Psoas muscle (tissue), 8 donors: ENCODE measurements around the gene SRRM2. TPM values are rescaled to one million over a fixed set of nuclear protein-coding genes. Genes with fewer than 3 reads are reported as not detected.
A peak's percentile ranks its signal among the peaks of the same experiment; 100 is the strongest.

ENCODE experiments used
- ATAC-seq, 4 donors: fragments of 200-7000 bp; cut with Tn5 transposase; one replicate each; pipeline ENCODE4 v1.9.1; 2020; ENCODE audit warnings: moderate library complexity in 3 of 4, mild to moderate bottlenecking in 2 of 4
- DNase-seq, 2 donors: peaks; one replicate each; pipeline ENCODE4 v3.0.0-alpha.2; 2020
- H3K27ac ChIP-seq: fragments of 200-600 bp; one replicate; pipeline ENCODE4 v1.8.0; 2022
- H3K27me3 ChIP-seq, 3 donors: fragments of 200-600 bp in 1 of 3; one replicate each; pipeline versions ENCODE4 v1.6.1 to v1.8.0; 2013 to 2022; ENCODE audit warnings: low read length in 2 of 3, mild to moderate bottlenecking in 2 of 3, moderate library complexity in 1 of 3; ENCODE audit not compliant: insufficient read depth in 3 of 3
- H3K36me3 ChIP-seq, 2 donors: fragments of 200-600 bp in 1 of 2; one replicate each; pipeline versions ENCODE4 v1.6.1 to v1.8.0; 2013 to 2022; ENCODE audit warnings: low read depth in 1 of 2, mild to moderate bottlenecking in 1 of 2, moderate library complexity in 1 of 2; ENCODE audit not compliant: insufficient read depth in 1 of 2
- H3K4me1 ChIP-seq: fragments of 200-600 bp; one replicate; pipeline ENCODE4 v1.8.0; 2022
- H3K4me3 ChIP-seq: fragments of 200-600 bp; one replicate; pipeline ENCODE4 v1.8.0; 2022; ENCODE audit warnings: mild to moderate bottlenecking
- H3K9me3 ChIP-seq: fragments of 200-600 bp; one replicate; pipeline ENCODE4 v1.8.0; 2022
- WGBS, 3 donors: extraction: QIAGEN DNeasy Blood & Tissue Kit; methylation state at CpG; one replicate each; pipeline versions ENCODE4 v1.1.6 to v1.1.7; 2013; 5-methylcytosine and 5-hydroxymethylcytosine counted together
- intact Hi-C, 2 donors: fragments of 100-400 bp; cut with DNase I; formaldehyde crosslinking; loops; one replicate each; pipeline versions ENCODE4 v1.11.0 to v1.14.2; 2022
- polyA plus RNA-seq, 3 donors: library from polyadenylated mRNA; stranded (reverse); fragments of 200-250 nt; gene quantifications; one replicate each; pipeline ENCODE4 v1.2.3, GENCODE V29; 2013
- total RNA-seq, 4 donors: library from RNA; stranded (reverse); fragmentation: NEBNext Ultra II Directional in 2 of 4; extraction: Animal tissue kit (Norgen Biotek cat#: 25700) in 2 of 4; gene quantifications; one replicate each; pipeline versions ENCODE4 v1.2.1 to v1.2.4, GENCODE V29; 2021 to 2023
- TF ChIP-seq, protein P1 (sequence below): fragments of 200-600 bp; IDR thresholded peaks from one replicate; pipeline ENCODE4 v1.8.0; 2022; ENCODE audit warnings: antibody characterized with exemption
- donor health status: healthy with polysubstance abuse.
- donor health status: DM: no; HTN: no; CAD: no; lungs with moderate emphysema.
- donor health status: Bipolar disorder and iron deficiency.
- donor health status: healthy.
- donor health status: DM: yes; HTN: yes; CAD: no.
- donor health status: DM: no; HTN: no; CAD: no.
- donor health status: DM: no; HTN: no; CAD: no.
- donor health status: DM: yes; HTN: yes; CAD: no.

The SRRM2 gene
- total and polyA plus RNA-seq, 7 donors = 183 to 413 (median 277) TPM

DNA sequence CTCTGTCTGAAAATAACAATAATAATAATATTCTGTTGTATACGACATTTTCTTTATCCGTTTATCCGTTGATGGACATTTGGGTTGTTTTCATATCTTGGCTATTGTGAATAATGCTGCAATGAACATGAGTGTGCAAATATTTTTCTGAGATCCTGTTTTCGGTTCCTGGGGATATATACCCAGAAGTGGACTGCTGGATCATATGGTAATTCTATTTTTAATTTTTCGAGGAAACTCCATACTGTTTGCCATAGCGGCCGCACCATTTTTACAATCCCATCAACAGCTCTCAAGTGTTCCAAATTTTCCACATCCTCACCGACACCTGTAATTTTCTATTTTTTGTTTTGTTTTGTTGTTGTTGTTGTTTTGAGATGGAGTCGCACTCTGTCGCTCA, 40.5 kb downstream of the SRRM2 start:
- WGBS, 3 donors = 82 to 85% (median 84%) methylated on average over 10 of the region's 10 CpGs
- intact Hi-C loops = no loop called here
- DNase-seq (no peak), ATAC-seq (no peak)
- H3K4me1 ChIP-seq = no peaks in the 10 kb centered on the region
- no peaks in the 10 kb centered on the region for H3K9me3 ChIP-seq
- TF ChIP-seq, protein P1, sequence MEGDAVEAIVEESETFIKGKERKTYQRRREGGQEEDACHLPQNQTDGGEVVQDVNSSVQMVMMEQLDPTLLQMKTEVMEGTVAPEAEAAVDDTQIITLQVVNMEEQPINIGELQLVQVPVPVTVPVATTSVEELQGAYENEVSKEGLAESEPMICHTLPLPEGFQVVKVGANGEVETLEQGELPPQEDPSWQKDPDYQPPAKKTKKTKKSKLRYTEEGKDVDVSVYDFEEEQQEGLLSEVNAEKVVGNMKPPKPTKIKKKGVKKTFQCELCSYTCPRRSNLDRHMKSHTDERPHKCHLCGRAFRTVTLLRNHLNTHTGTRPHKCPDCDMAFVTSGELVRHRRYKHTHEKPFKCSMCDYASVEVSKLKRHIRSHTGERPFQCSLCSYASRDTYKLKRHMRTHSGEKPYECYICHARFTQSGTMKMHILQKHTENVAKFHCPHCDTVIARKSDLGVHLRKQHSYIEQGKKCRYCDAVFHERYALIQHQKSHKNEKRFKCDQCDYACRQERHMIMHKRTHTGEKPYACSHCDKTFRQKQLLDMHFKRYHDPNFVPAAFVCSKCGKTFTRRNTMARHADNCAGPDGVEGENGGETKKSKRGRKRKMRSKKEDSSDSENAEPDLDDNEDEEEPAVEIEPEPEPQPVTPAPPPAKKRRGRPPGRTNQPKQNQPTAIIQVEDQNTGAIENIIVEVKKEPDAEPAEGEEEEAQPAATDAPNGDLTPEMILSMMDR = no peak
- H3K27me3 ChIP-seq = peaks cover 0 to 29% (median 12%) of the 10 kb centered on the region in 3 donors
- H3K27ac ChIP-seq = no peak overlapping the region
- no peaks in the 10 kb centered on the region for H3K36me3 ChIP-seq
- H3K4me3 ChIP-seq = no peak overlapping the region

DNA sequence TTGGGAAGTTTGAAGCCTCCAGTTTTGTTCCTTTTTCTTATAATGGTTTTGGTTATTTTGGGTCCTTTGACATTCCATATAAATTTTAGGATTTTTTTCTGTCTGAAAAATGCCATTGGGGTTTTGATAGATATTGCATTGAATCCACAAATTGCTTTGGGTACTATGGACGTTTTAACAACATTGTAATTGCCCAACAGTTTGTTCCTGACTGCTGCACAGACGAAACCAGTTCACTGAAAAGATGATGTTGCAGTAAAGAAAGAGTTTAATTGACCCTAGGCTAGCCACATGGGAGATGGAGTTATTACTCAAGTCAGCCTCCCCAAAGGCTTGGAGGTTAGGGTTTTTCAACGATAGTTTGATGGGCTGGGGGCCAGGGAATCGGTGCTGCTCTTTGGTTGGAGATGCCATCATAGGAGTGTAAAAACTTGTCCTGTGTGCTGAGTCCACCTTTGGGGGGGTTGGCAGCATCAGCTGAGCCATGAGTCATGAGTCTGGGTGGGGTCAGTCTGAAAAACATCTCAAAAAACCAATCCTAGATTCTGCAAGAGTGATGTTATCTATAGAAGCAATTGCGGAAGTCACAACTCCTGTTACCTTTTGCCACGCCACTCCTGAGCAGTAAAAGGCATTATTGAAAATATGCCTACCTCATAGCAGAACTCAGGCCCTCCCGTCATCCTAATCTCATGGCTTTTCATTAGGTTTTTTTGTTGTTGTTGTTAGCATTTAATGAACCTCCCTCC, 43.1 kb downstream of the SRRM2 start:
- Histone ChIP-seq H3K27me3 (peaks cover 0 to 27% (median 14%) of the 10 kb centered on the region in 3 donors), H3K36me3 (no peaks in the 10 kb centered on the region), H3K4me1 (no peaks in the 10 kb centered on the region), H3K9me3 (no peaks in the 10 kb centered on the region), H3K27ac (no peak overlapping the region), H3K4me3 (no peak overlapping the region)
- WGBS, 3 donors = 61 to 66% (median 65%) methylated on average over 7 of the region's 7 CpGs
- ATAC-seq = no peak
- TF ChIP-seq, protein P1 = no peak
- intact Hi-C loops = no loop called here
- peak in 1 of 2 donors; percentile 10 for DNase-seq

DNA sequence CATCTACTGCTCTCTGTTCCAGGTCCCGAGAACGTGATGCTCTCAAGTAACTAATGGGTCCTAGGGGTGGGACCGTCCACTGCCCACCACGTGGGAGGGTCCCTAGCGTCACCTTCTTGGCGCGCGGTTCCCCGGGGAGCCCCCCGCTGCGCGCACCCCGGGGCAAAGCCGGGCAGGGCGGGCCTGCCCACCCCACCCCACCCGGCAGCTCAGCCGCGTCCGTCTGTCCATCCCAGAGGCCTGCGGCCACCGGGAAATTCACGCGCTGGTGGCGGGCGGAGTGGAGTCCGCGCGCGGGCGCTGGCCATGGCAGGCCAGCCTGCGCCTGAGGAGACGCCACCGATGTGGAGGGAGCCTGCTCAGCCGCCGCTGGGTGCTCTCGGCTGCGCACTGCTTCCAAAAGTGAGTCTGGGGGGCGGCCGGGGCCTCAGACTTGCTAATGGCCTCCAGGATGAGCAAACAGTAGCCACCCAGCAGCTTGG, 46.3 kb downstream of the SRRM2 start:
- Histone ChIP-seq H3K27me3 (peaks cover 0 to 14% (median 6%) of the 10 kb centered on the region in 3 donors), H3K4me1 (no peaks in the 10 kb centered on the region), H3K9me3 (peaks cover 5% of the 10 kb centered on the region), H3K27ac (no peak overlapping the region), H3K4me3 (no peak overlapping the region), H3K36me3 (no peaks in the 10 kb centered on the region)
- TF ChIP-seq, protein P1 = no peak
- intact Hi-C loops = no loop called here
- DNase-seq (no peak), ATAC-seq (no peak)
- WGBS, 3 donors = 72 to 85% (median 82%) methylated on average over 22 to 39 of the region's 39 CpGs

DNA sequence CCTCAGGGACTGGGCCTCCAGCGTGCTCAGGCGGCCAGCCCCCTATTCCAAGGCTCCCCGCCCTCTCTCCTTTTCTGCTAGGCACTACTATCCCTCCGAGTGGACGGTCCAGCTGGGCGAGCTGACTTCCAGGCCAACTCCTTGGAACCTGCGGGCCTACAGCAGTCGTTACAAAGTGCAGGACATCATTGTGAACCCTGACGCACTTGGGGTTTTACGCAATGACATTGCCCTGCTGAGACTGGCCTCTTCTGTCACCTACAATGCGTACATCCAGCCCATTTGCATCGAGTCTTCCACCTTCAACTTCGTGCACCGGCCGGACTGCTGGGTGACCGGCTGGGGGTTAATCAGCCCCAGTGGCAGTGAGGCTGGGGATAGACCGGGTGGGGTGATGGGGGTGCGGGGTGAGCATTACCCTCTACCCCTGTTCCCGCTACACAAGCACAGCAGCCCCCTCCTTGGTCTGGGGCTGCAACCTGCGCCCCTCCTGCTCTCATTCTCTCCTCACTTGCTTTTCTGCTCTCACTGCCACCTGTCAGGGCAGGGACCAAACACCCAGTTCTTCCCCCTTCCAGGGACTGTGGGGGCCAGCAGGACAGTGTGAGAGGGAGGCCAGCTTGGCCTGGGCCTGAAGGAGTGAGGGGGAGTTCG, 46.9 kb downstream of the SRRM2 start:
- Histone ChIP-seq H3K36me3 (no peaks in the 10 kb centered on the region), H3K9me3 (peaks cover 11% of the 10 kb centered on the region), H3K27ac (no peak overlapping the region), H3K4me3 (no peak overlapping the region), H3K27me3 (peaks cover 0 to 14% (median 6%) of the 10 kb centered on the region in 3 donors), H3K4me1 (no peaks in the 10 kb centered on the region)
- TF ChIP-seq, protein P1 = no peak
- WGBS, 3 donors = 79 to 87% (median 86%) methylated on average over 21 of the region's 21 CpGs
- DNase-seq (peak in 1 of 2 donors; percentile 31), ATAC-seq (no peak)
- intact Hi-C loops = no loop called here
